Measurements from ENCODE around the gene MEX3D.

DNA sequence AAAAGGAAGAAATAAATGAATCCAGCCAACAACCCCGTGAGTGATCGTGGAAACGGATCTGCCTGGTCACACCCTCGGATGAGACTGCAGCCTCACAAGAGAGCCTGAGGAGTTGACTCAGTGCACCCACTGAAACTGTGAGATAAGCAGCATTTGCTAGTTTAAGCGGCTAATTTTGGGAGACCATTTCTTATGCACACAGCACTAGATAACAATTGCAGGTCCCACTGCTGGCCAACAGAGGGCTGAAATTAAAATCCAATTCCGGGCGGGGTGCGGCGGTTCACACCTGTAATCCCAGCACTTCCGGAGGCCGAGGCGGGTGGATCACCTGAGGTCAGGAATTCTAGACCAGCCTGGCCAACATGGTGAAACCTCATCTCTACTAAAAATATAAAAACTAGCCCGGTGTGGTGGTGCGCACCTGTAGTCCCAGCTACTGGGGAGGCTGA is 33.5 kb upstream of the MEX3D start:
- TF ChIP-seq CTCF (IDR thresholded peaks at IDR 0.05; ENCODE audit: insufficient read depth, low read length) (no peak), POLR2AphosphoS5 (IDR thresholded peaks at IDR 0.05; ENCODE audit: low read depth) (no peak), GABPA (IDR thresholded peaks at IDR 0.05; ENCODE audit: low read depth) (no peak)
- TF ChIP-seq, protein P1, sequence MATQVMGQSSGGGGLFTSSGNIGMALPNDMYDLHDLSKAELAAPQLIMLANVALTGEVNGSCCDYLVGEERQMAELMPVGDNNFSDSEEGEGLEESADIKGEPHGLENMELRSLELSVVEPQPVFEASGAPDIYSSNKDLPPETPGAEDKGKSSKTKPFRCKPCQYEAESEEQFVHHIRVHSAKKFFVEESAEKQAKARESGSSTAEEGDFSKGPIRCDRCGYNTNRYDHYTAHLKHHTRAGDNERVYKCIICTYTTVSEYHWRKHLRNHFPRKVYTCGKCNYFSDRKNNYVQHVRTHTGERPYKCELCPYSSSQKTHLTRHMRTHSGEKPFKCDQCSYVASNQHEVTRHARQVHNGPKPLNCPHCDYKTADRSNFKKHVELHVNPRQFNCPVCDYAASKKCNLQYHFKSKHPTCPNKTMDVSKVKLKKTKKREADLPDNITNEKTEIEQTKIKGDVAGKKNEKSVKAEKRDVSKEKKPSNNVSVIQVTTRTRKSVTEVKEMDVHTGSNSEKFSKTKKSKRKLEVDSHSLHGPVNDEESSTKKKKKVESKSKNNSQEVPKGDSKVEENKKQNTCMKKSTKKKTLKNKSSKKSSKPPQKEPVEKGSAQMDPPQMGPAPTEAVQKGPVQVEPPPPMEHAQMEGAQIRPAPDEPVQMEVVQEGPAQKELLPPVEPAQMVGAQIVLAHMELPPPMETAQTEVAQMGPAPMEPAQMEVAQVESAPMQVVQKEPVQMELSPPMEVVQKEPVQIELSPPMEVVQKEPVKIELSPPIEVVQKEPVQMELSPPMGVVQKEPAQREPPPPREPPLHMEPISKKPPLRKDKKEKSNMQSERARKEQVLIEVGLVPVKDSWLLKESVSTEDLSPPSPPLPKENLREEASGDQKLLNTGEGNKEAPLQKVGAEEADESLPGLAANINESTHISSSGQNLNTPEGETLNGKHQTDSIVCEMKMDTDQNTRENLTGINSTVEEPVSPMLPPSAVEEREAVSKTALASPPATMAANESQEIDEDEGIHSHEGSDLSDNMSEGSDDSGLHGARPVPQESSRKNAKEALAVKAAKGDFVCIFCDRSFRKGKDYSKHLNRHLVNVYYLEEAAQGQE (IDR thresholded peaks at IDR 0.05; ENCODE audit: insufficient replicate concordance, low read depth) = no peak
